Vagina (tissue), 2 donors: ENCODE measurements around the gene KLRB1. TPM values are rescaled to one million over a fixed set of nuclear protein-coding genes. Genes with fewer than 3 reads are reported as not detected.

Experiments used
- DNase-seq, 2 donors: peaks; one replicate each; pipeline ENCODE4 v3.0.0-alpha.2; 2017; ENCODE audit errors: extremely low spot score in 2 of 2
- H3K27ac ChIP-seq: fragments of 200-600 bp; sonication (generic); one replicate; pipeline ENCODE4 v1.5.1; 2019
- H3K27me3 ChIP-seq: fragments of 200-600 bp; sonication (generic); one replicate; pipeline ENCODE4 v1.5.1; 2019
- H3K36me3 ChIP-seq, 2 donors: fragments of 200-600 bp; sonication (generic); one replicate each; pipeline ENCODE4 v1.5.1; 2017 to 2019
- H3K4me1 ChIP-seq: fragments of 200-600 bp; sonication (generic); one replicate; pipeline ENCODE4 v1.5.1; 2019
- H3K4me3 ChIP-seq, 2 donors: fragments of 200-600 bp; sonication (generic); 1 replicate in 1 of 2; 2 replicates in 1 of 2; pipeline ENCODE4 v1.5.1; 2016 to 2019
- H3K9me3 ChIP-seq: fragments of 200-600 bp; sonication (generic); one replicate; pipeline ENCODE4 v1.5.1; 2019
- POLR2A ChIP-seq, 2 donors: fragments of 450-650 bp; IDR thresholded peaks; one replicate each; pipeline ENCODE4 v1.6.1; 2017; ENCODE audit warnings: antibody characterized with exemption in 2 of 2, mild to moderate bottlenecking in 2 of 2, moderate library complexity in 2 of 2
- POLR2AphosphoS5 ChIP-seq, 2 donors: sonication (generic); formaldehyde crosslinking; IDR thresholded peaks; one replicate each; pipeline ENCODE4 v1.9.0; 2017; ENCODE audit warnings: antibody characterized with exemption in 2 of 2, mild to moderate bottlenecking in 2 of 2, low read depth in 1 of 2; ENCODE audit not compliant: insufficient read depth in 1 of 2
- intact Hi-C: fragments of 100-400 bp; cut with DNase I; formaldehyde crosslinking; loops from one replicate; pipeline ENCODE4 v1.15.1; 2023
- total RNA-seq: library from RNA; depleted of rRNA; stranded (reverse); fragments of >200 nt; gene quantifications from one replicate; pipeline ENCODE4 v1.2.3, GENCODE V29; 2016
- TF ChIP-seq, protein P1 (sequence below), 3 experiments: fragments of 450-650 bp in 2 of 3; fragments of 200-600 bp in 1 of 3; sonication (generic) in 1 of 3; IDR thresholded peaks; one replicate each; pipeline ENCODE4 v1.5.1; 2017 to 2019; ENCODE audit warnings: antibody characterized with exemption in 3 of 3, mild to moderate bottlenecking in 2 of 3, moderate library complexity in 2 of 3

The KLRB1 gene
- total RNA-seq, 1 donor from 2014 or later = 1.5 TPM

- no peaks in the 10 kb centered on the region for H3K4me1 ChIP-seq
- H3K36me3 ChIP-seq = no peaks in the 10 kb centered on the region
- no peak for DNase-seq
- TF ChIP-seq POLR2AphosphoS5 (IDR thresholded peaks at IDR 0.05; ENCODE audit: insufficient read depth in 1 of 2, low read depth in 1 of 2) (no peak), POLR2A (IDR thresholded peaks at IDR 0.05) (no peak)
- TF ChIP-seq, protein P1, sequence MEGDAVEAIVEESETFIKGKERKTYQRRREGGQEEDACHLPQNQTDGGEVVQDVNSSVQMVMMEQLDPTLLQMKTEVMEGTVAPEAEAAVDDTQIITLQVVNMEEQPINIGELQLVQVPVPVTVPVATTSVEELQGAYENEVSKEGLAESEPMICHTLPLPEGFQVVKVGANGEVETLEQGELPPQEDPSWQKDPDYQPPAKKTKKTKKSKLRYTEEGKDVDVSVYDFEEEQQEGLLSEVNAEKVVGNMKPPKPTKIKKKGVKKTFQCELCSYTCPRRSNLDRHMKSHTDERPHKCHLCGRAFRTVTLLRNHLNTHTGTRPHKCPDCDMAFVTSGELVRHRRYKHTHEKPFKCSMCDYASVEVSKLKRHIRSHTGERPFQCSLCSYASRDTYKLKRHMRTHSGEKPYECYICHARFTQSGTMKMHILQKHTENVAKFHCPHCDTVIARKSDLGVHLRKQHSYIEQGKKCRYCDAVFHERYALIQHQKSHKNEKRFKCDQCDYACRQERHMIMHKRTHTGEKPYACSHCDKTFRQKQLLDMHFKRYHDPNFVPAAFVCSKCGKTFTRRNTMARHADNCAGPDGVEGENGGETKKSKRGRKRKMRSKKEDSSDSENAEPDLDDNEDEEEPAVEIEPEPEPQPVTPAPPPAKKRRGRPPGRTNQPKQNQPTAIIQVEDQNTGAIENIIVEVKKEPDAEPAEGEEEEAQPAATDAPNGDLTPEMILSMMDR (IDR thresholded peaks at IDR 0.05) = no peak
- intact Hi-C loops = no loop called here
- no peak overlapping the region for H3K4me3 ChIP-seq
- no peaks in the 10 kb centered on the region for H3K9me3 ChIP-seq
- no peak overlapping the region for H3K27ac ChIP-seq
- no peaks in the 10 kb centered on the region for H3K27me3 ChIP-seq
These were observed 32.3 kb upstream of the KLRB1 start for GRCh38 chr12:9640024-9640423.

GRCh38 chr12:9636851-9637206 is 29.1 kb upstream of the KLRB1 start:
- Histone ChIP-seq H3K27me3 (no peaks in the 10 kb centered on the region), H3K4me3 (no peak overlapping the region), H3K36me3 (no peaks in the 10 kb centered on the region), H3K4me1 (no peaks in the 10 kb centered on the region), H3K9me3 (no peaks in the 10 kb centered on the region), H3K27ac (no peak overlapping the region)
- intact Hi-C loops = no loop called here
- TF ChIP-seq, protein P1 (IDR thresholded peaks at IDR 0.05) = no peak
- TF ChIP-seq POLR2A (IDR thresholded peaks at IDR 0.05) (no peak), POLR2AphosphoS5 (IDR thresholded peaks at IDR 0.05; ENCODE audit: insufficient read depth in 1 of 2, low read depth in 1 of 2) (no peak)
- DNase-seq = no peak

GRCh38 chr12:9636150-9636850 is 28.6 kb upstream of the KLRB1 start:
- Histone ChIP-seq H3K27ac (no peak overlapping the region), H3K36me3 (no peaks in the 10 kb centered on the region), H3K4me1 (no peaks in the 10 kb centered on the region), H3K27me3 (no peaks in the 10 kb centered on the region), H3K9me3 (no peaks in the 10 kb centered on the region), H3K4me3 (no peak overlapping the region)
- intact Hi-C loops = no loop called here
- TF ChIP-seq, protein P1 (IDR thresholded peaks at IDR 0.05) = no peak
- TF ChIP-seq POLR2AphosphoS5 (IDR thresholded peaks at IDR 0.05; ENCODE audit: insufficient read depth in 1 of 2, low read depth in 1 of 2) (no peak), POLR2A (IDR thresholded peaks at IDR 0.05) (no peak)
- no peak for DNase-seq

DNA sequence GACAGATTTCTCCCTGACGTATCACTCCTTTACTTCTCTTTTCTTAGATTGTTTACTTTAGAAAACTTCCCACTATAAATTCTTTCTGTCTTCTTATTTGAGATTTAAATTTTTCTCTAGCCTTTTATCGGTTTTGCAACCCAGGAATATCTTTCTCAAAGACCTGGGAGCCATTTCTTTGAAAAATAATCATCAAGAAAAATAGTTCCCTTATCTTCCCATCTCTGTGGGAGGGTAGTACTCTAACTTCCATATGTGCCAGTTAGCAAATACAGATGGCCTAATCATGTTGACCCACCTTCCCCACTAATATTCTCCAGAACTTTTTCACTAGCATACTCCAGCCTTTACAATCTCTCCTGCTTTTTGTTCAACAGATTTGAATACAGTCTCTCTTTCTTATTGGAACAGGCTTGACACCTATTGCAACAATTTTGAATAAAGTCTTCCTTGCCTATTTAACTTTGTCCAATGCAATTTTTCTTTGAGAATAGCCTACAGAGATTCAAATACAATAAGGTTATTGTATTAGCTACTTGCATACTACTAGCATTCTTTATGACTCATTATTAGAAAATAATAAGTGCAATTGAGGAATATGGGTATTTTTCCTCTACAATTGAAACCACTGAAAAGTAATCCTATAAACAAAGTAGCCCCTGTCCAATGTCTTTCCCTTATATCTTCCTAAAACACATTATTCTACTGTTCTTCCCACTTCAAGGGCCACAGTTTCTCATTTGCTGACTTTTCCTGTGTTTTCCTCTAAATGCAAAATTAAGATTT is 27.4 kb upstream of the KLRB1 start:
- TF ChIP-seq POLR2AphosphoS5 (IDR thresholded peaks at IDR 0.05; ENCODE audit: insufficient read depth in 1 of 2, low read depth in 1 of 2) (no peak), POLR2A (IDR thresholded peaks at IDR 0.05) (no peak)
- TF ChIP-seq, protein P1 (IDR thresholded peaks at IDR 0.05) = no peak
- H3K4me1 ChIP-seq = no peaks in the 10 kb centered on the region
- intact Hi-C loops = no loop called here

More for the DNA sequence above, 27.4 kb upstream of the KLRB1 start:
- no peak for DNase-seq
- H3K27me3 ChIP-seq = no peaks in the 10 kb centered on the region
- no peak overlapping the region for H3K4me3 ChIP-seq
- H3K36me3 ChIP-seq = no peaks in the 10 kb centered on the region
- H3K27ac ChIP-seq = no peak overlapping the region
- no peaks in the 10 kb centered on the region for H3K9me3 ChIP-seq
